NK-92 treated with Interleukin-12 subunit alpha and Interleukin-12 subunit beta, amount 100 ng/mL, for 24 hours (cell line): Measurements from ENCODE around the gene PJA2.

Source experiments
- DNase-seq: peaks from one replicate; lab custom pipeline; 2025; lab: John Stamatoyannopoulos, UW

The PJA2 gene

DNA sequence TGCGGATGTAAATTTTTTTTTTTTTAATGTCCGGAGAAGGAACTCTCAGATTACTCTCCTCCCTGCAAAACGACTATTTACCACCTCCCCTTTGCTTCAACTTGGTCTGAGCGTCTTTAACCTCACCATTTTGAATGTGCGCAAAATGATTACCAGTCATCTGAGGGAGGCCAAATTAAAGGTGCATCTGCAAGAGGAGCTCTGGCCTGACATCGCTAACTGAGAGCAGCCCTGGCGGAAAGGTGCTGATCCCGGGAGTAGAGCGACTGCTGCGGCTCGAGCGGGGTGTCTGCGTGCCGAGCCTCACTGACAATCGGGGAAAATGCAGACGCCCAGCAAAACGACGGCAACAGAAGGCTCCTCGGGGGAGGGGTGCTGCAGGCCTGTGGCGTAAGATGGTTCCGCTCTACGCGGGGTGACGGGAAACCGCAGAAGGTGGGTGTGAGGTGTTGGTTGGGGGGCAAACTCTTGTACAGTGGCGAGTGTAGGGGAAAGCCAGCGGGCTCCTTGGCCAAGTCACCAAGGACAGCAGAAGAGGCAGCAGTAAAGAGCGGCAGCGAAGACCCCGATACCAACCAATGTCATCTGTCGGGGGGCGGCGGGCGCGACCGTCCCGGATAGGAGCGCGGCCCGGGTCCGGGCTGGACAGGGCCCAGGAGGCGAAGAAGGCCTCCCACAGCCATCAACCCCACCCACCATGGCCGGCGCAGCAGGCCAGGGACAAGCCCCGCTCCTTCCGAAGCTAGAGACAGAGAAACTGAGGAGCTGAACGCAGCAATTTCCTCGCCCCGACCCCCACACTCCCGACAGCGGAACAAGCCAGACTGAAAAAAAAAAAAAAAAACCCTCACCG is 557 bp downstream of the PJA2 start:
- peak; percentile 87 for DNase-seq

- DNase-seq, result no peak
Measured at GRCh38 chr5:109407913-109408312, 1.9 kb downstream of the PJA2 start.

DNA sequence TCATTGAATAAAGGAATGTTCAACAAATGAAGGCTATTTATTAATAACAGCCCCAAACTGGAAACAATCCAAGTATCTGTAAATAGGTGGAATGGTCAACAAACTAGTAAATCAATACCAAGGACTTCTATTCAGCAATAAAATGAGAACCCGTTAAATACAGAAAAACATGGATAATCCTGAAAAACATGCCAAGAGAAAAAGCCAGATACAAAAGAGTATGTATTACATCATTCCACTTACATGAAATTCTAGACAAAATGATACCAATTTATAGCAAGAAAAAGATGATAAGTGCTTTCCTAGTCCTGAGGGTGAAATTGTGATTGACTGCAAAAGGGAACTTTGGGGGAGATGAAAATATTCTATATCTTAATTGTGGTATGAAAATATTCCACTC is 3.1 kb downstream of the PJA2 start:
- no peak for DNase-seq

- DNase-seq, result no peak
Measured at GRCh38 chr5:109404428-109404960, 5.3 kb downstream of the PJA2 start.

DNA sequence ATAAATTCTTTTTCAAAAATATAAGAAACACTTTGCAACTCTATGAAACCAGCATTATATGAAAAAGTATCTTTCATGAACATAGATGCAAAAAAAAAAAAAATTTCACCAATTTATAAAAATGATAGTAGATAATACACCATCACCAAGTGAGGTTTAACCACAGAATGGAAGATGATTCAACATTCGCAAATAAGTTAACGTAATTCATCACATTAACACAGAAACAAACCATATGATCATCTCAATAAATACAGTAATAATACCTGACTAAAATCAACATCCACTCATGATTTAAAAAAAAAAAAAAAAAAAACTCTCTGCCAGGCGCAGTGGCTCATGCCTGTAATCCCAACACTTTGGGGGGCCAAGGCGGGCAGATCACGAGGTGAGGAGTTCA is 6.3 kb downstream of the PJA2 start:
- no peak for DNase-seq

GRCh38 chr5:109399092-109399759 is 10.5 kb downstream of the PJA2 start:
- DNase-seq, result no peak

DNA sequence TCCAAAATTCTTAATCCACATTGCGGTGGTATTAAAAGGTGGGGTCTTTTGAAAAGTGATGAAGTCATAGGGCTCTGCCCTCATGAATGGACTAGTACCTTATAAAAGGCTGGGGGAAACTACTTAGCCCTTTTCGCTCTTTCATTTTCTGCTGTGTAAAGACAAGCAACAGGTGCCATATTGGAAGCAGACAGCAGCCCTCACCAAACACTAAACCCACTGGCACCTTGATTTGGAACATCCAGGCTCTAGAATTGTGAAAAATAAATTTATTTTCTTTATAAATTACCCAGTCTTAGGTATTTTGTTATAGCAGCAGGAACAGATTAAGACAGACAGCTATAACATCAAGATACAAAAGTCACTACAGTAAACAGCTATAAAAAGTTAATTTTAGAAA is 12.8 kb downstream of the PJA2 start:
- DNase-seq, result no peak

DNA sequence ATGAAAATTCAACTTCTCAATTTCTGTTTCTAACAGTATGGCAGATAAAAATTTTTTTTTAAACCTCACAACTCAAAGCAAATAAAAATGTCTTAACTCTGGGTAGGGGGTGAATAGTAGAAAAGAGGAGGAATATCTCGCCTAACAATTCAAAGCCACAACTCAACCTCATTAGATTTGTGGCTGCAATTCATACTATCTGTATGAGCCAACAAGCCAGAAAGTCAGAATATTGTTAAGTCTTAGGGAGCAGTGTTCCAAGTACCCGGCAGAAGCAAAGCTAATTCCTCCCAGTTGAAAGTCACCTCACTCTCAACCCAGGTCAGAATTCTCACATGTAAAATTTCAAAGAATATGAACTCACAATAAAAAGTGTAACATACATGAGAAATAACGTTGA is 15.0 kb downstream of the PJA2 start:
- no peak for DNase-seq

DNA sequence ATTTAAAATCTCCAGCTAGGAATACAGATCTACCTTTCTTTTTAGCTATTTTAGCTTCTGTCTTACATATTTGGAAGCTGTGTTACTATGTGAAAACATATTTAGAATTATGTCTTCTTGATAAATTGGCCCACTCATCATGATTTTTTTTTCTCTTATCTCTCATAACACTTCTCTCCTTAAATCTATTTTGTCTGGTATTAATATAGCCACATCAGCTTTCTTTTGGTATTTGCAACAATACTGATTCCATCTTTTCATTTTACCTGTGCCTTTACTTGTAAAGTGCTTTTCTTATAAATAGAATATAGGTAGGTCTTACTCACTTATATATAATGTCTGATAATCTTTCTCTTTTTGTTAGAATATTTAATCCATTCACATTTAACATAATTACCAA is 19.6 kb downstream of the PJA2 start:
- DNase-seq, result no peak

GRCh38 chr5:109388407-109388806 is 21.4 kb downstream of the PJA2 start:
- no peak for DNase-seq

DNA sequence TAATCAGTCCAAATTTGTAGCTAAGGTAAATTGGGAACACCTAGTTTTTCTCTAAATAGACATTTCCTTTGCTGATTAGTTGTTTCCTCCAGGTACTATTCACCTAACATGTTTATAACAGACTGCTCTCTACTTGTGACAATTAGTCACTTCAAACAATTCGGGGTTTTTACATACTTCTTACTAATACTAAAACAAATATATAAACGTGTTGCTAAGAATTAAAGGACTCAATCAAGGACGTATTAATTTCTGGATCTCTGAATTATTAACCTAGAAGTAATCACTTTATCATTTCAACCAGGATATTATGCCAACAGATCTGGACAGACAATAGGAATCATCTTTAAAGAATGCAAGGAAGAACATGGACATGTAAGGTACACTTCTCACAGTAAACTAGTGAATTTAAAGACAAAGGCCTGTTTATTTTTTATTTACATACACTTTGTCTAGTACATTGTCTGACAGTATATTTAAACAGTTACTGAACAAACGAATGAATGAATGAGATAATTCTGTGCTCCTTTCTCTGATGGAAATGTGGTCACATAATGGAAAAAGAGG is 22.3 kb downstream of the PJA2 start:
- no peak for DNase-seq

- no peak for DNase-seq
Measured at GRCh38 chr5:109378095-109378494, 31.7 kb downstream of the PJA2 start.

DNA sequence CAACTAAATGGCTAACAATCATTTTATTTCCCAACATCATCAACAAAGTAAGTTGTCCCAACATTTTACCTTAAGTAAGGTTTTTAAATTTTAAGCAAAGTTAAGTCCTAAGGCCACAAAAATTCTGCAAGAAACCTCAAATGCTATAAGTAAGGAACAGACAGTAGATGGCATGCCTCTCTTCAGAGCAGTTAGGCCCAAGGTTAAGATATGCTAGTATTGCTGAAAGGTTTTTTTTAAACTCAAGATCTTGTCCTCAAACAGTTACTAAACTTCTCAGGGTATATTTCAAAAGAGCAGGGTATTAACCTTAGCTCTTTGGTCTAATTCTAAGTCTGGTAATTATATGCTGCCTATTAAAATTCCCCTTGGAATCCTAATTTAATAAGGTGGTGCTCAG is 35.1 kb downstream of the PJA2 start:
- no peak for DNase-seq

DNA sequence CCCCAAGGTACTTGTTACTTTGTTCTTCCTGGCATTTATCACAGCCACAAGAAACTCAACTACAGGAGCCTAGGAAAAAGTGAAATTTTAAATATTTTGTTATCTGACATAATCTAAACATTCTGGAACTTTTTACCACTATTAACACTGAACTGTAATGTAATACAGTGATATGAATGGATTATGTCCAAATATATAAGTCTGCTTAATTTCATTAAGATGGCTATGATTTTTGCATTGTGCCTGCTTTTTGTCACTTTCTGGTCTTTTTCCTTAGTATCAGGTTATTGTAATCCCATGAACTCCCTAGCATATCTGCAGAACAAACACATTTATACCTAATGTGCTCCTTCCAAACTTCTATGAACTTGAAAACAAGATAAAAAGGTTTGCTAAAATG is 35.8 kb downstream of the PJA2 start:
- no peak for DNase-seq

DNA sequence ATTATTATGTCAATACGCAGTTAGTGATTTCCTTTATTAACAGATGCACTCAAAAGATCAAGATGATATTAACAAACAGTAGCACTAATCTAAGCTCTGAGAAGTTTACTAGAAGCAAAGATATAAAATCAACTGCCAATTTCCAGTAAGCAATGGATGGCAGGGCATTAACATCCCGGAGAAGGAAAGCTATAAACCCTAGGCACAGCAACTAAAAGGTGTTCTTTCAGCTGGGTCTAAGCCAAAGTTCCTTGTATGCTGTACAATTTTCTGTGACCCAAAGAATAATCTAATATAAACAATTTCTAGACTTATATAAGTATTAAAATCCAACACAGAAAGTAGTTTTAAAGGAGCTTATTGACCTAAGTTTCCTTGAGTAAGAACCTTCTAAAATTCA is 39.4 kb downstream of the PJA2 start:
- no peak for DNase-seq

DNA sequence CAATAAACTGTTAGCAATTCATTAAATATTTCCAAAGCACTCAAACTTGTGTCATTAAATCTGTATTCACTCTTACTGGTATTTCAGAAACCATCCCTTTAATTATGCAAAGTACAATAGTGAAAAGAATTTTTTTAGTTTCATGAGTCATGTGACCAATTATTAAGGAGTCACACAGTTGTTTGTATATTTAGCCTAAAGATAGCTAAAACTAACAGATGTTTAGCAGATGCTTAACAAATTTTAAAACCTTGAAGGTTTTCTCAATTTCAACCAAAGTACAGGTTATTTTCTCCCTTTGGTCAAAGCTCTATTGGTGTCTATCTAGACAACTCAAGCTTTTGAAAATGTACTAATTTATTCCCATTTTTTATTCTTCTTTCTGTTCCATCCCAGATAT is 44.1 kb downstream of the PJA2 start:
- DNase-seq, result no peak

DNA sequence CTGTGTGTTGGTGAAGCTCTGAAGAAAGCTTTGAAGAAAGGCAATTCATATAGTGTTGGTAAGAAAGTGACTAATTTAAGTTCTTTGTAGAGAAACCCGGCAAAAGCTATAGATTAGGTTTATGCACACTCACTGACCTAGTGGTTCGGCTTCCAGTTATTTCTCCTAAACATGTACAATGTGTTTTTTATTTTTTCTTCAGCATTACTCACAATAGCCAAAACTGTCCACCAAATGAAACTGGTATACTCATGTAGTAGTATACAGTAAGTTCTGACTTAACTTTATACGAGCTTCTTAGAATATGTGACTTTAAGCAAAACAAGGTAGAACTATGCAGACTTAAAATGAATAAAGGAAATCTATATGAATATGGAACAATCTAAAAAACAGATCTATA is 44.8 kb downstream of the PJA2 start:
- no peak for DNase-seq

- DNase-seq, result no peak
Measured at GRCh38 chr5:109359642-109360041, 50.1 kb downstream of the PJA2 start.

- no peak for DNase-seq
Measured at GRCh38 chr5:109357807-109358206, 52.0 kb downstream of the PJA2 start.

GRCh38 chr5:109354761-109355160 is 55.0 kb downstream of the PJA2 start:
- no peak for DNase-seq

DNA sequence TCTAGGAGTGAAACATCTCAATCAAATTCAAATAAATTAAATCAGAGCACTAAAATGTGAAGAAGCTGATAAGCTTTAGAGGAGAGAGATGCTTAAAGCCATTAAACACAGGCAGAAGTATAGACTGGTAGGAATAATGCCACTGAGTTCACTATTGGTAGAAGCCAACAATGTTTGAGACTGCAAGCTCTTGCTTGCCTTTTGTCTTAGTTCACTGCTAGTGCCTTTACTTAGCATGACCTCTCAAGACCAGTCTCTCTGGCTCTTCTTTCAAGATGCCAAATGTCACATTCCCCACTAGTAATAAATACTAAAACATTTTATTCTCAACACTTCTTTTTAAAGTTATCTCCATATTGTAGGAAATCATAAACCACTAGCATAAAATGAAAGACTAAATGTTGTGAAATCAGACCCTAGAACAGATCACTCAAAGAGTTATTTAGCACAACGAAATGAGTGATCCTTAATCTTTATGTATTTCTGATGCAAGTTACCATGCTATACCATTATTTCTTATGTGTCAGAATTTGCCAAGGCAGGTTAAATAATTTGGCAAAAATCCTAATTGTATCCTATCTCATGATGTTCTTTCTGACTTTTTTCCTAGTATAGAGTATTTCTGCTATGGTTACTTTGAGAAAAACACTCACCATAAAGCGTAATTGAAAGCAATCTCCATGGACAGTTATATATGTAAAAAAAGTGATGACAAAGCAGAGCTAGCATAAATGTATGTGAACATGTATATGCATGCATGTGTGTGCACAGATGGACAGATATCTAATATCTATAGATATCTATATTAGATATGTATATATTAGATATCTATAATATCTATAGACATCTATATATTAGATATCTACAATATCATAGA is 57.5 kb downstream of the PJA2 start:
- no peak for DNase-seq
